Measurements from ENCODE around the gene PDE6H.

DNA sequence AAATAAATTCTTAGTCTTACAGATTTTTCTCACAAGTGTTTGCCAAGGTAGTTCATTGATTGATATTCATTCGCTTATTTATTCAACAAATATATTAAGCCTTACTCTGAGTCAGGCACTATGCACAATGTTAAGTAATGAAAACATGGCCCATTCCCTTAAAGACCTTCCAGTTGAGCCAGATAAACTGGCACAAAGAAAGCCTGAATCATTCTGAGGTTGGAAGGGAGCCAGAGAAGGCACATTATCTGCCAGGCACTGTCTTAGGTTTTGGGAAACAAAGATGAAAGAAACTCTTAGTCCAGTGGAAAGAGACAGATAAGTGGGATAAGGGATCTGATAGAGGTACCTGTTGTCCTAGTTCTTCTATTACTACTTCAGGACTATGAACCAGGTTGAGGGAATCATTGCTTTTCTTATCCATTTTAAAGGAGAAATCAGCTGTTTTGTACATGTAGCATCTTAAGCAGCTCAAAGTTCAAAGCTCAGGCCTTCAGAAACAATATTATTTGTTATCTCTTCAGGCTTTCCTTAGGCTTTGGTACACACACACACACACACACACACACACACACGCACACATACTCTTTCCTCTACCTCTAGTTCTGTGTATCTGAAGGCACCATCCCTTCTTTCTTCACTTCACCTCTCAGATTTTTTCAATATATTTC, 27.0 kb downstream of the PDE6H start:
- TF ChIP-seq, protein P1, sequence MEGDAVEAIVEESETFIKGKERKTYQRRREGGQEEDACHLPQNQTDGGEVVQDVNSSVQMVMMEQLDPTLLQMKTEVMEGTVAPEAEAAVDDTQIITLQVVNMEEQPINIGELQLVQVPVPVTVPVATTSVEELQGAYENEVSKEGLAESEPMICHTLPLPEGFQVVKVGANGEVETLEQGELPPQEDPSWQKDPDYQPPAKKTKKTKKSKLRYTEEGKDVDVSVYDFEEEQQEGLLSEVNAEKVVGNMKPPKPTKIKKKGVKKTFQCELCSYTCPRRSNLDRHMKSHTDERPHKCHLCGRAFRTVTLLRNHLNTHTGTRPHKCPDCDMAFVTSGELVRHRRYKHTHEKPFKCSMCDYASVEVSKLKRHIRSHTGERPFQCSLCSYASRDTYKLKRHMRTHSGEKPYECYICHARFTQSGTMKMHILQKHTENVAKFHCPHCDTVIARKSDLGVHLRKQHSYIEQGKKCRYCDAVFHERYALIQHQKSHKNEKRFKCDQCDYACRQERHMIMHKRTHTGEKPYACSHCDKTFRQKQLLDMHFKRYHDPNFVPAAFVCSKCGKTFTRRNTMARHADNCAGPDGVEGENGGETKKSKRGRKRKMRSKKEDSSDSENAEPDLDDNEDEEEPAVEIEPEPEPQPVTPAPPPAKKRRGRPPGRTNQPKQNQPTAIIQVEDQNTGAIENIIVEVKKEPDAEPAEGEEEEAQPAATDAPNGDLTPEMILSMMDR (IDR thresholded peaks at IDR 0.05) = no peak
- no peak for TF ChIP-seq ZFX (IDR thresholded peaks at IDR 0.05; ENCODE audit: borderline replicate concordance)

Data from 22Rv1 (cell line).